Upper lobe of right lung (tissue), 1 donor: ENCODE results near the gene PLEKHA1. TPM values are rescaled to one million over a fixed set of nuclear protein-coding genes. Genes with fewer than 3 reads are reported as not detected.

Source experiments
- ATAC-seq: fragments of 200-7000 bp; cut with Tn5 transposase; one replicate; pipeline ENCODE4 v1.9.1; 2020; ENCODE audit warnings: mild to moderate bottlenecking, moderate library complexity
- DNase-seq: peaks from one replicate; pipeline ENCODE4 v3.0.0-alpha.2; 2020
- H3K27ac ChIP-seq: fragments of 200-600 bp; one replicate; pipeline ENCODE4 v1.8.0; 2022
- H3K27me3 ChIP-seq: fragments of 200-600 bp; one replicate; pipeline ENCODE4 v1.8.0; 2022; ENCODE audit warnings: mild to moderate bottlenecking
- H3K36me3 ChIP-seq: fragments of 200-600 bp; one replicate; pipeline ENCODE4 v1.8.0; 2022
- H3K4me1 ChIP-seq: fragments of 200-600 bp; one replicate; pipeline ENCODE4 v1.8.0; 2022
- H3K4me3 ChIP-seq: fragments of 200-600 bp; one replicate; pipeline ENCODE4 v1.8.0; 2022; ENCODE audit warnings: mild to moderate bottlenecking
- H3K9me3 ChIP-seq: fragments of 200-600 bp; one replicate; pipeline ENCODE4 v1.8.0; 2022
- CTCF ChIP-seq: fragments of 200-600 bp; IDR thresholded peaks from one replicate; pipeline ENCODE4 v1.8.0; 2022; ENCODE audit warnings: antibody characterized with exemption
- intact Hi-C: fragments of 100-400 bp; cut with DNase I; formaldehyde crosslinking; loops from one replicate; pipeline ENCODE4 v1.11.0; 2022
- total RNA-seq: library from RNA; stranded (reverse); fragmentation: NEBNext Ultra II Directional; extraction: Animal tissue kit (Norgen Biotek cat#: 25700); gene quantifications from one replicate; pipeline ENCODE4 v1.2.1, GENCODE V29; 2021
- donor health status: DM: no; HTN: yes; CAD: no; lungs with severe emphysema.

Gene PLEKHA1
- total RNA-seq, 1 donor from 2014 or later: 59.9 TPM

GRCh38 chr10:122363311-122363710, 11.2 kb upstream of the PLEKHA1 start:
- ATAC-seq (no peak), DNase-seq (no peak)
- H3K27ac ChIP-seq: no peak overlapping the region
- no peak overlapping the region for H3K4me3 ChIP-seq
- no peaks in the 10 kb centered on the region for H3K9me3 ChIP-seq
- H3K36me3 ChIP-seq: no peaks in the 10 kb centered on the region
- intact Hi-C loops: no loop called here
- no peaks in the 10 kb centered on the region for H3K27me3 ChIP-seq
- TF ChIP-seq CTCF: no peak
- H3K4me1 ChIP-seq: no peaks in the 10 kb centered on the region

- peak; percentile 68 for ATAC-seq
- TF ChIP-seq CTCF: no peak
- Histone ChIP-seq H3K27me3 (no peaks in the 10 kb centered on the region), H3K9me3 (no peaks in the 10 kb centered on the region), H3K27ac (no peak overlapping the region), H3K36me3 (no peaks in the 10 kb centered on the region), H3K4me1 (no peaks in the 10 kb centered on the region), H3K4me3 (no peak overlapping the region)
- intact Hi-C loops: no loop called here
- DNase-seq: no peak
Observed at GRCh38 chr10:122363722-122364463, 10.6 kb upstream of the PLEKHA1 start.

- no peak overlapping the region for H3K4me3 ChIP-seq
- no peaks in the 10 kb centered on the region for H3K36me3 ChIP-seq
- intact Hi-C loops: no loop called here
- no peak for TF ChIP-seq CTCF
- no peak for DNase-seq
- no peaks in the 10 kb centered on the region for H3K27me3 ChIP-seq
- no peak overlapping the region for H3K27ac ChIP-seq
- H3K4me1 ChIP-seq: peaks cover 4% of the 10 kb centered on the region
- ATAC-seq: peak; percentile 17
- no peaks in the 10 kb centered on the region for H3K9me3 ChIP-seq
Observed at GRCh38 chr10:122368502-122369254, 5.8 kb upstream of the PLEKHA1 start.

GRCh38 chr10:122373108-122373507, 1.4 kb upstream of the PLEKHA1 start:
- H3K4me3 ChIP-seq: no peak overlapping the region
- intact Hi-C loops: no loop called here
- no peaks in the 10 kb centered on the region for H3K27me3 ChIP-seq
- no peak for TF ChIP-seq CTCF
- peak overlapping the region; percentile 80 for H3K27ac ChIP-seq
- H3K4me1 ChIP-seq: peaks cover 6% of the 10 kb centered on the region
- no peak for DNase-seq
- H3K9me3 ChIP-seq: no peaks in the 10 kb centered on the region
- H3K36me3 ChIP-seq: no peaks in the 10 kb centered on the region
- ATAC-seq: no peak

GRCh38 chr10:122373721-122374120, 787 bp upstream of the PLEKHA1 start:
- no peaks in the 10 kb centered on the region for H3K36me3 ChIP-seq
- DNase-seq (no peak), ATAC-seq (peak; percentile 2)
- peak overlapping the region; percentile 61 for H3K4me3 ChIP-seq
- H3K27me3 ChIP-seq: no peaks in the 10 kb centered on the region
- no peak for TF ChIP-seq CTCF
- peak overlapping the region; percentile 80 for H3K27ac ChIP-seq
- intact Hi-C loops: no loop called here
- H3K4me1 ChIP-seq: peaks cover 6% of the 10 kb centered on the region
- H3K9me3 ChIP-seq: no peaks in the 10 kb centered on the region
